ENCODE measurements around the gene ATL1.

ATL1 gene

GRCh38 chr14:50575769-50576168 is 15.8 kb downstream of the ATL1 start:
- DNase-seq (ENCODE audit: low read depth): no peak
- no peak overlapping the region for H3K4me3 ChIP-seq (ENCODE audit: control insufficient read depth, low read depth, low read length)
- TF ChIP-seq CTCF (conservative IDR thresholded peaks at IDR 0.05; ENCODE audit: control insufficient read depth, insufficient read depth, low read depth, low read length): no peak

GRCh38 chr14:50577982-50578381 is 18.0 kb downstream of the ATL1 start:
- TF ChIP-seq CTCF (conservative IDR thresholded peaks at IDR 0.05; ENCODE audit: control insufficient read depth, insufficient read depth, low read depth, low read length): no peak
- H3K4me3 ChIP-seq (ENCODE audit: control insufficient read depth, low read depth, low read length): no peak overlapping the region
- DNase-seq (ENCODE audit: low read depth): no peak

GRCh38 chr14:50578433-50578832 is 18.5 kb downstream of the ATL1 start:
- no peak overlapping the region for H3K4me3 ChIP-seq (ENCODE audit: control insufficient read depth, low read depth, low read length)
- no peak for TF ChIP-seq CTCF (conservative IDR thresholded peaks at IDR 0.05; ENCODE audit: control insufficient read depth, insufficient read depth, low read depth, low read length)
- no peak for DNase-seq (ENCODE audit: low read depth)

- no peak for TF ChIP-seq CTCF (conservative IDR thresholded peaks at IDR 0.05; ENCODE audit: control insufficient read depth, insufficient read depth, low read depth, low read length)
Measured at GRCh38 chr14:50590464-50590863, 30.5 kb downstream of the ATL1 start.

GRCh38 chr14:50594577-50595316 is 34.8 kb downstream of the ATL1 start:
- H3K4me3 ChIP-seq (ENCODE audit: control insufficient read depth, low read depth, low read length): no peak overlapping the region
- no peak for DNase-seq (ENCODE audit: low read depth)
- no peak for TF ChIP-seq CTCF (conservative IDR thresholded peaks at IDR 0.05; ENCODE audit: control insufficient read depth, insufficient read depth, low read depth, low read length)

More at GRCh38 chr14:50590464-50590863, 30.5 kb downstream of the ATL1 start:
- DNase-seq (ENCODE audit: low read depth): no peak
- no peak overlapping the region for H3K4me3 ChIP-seq (ENCODE audit: control insufficient read depth, low read depth, low read length)

GRCh38 chr14:50598765-50599164 is 38.8 kb downstream of the ATL1 start:
- TF ChIP-seq CTCF (conservative IDR thresholded peaks at IDR 0.05; ENCODE audit: control insufficient read depth, insufficient read depth, low read depth, low read length): no peak
- H3K4me3 ChIP-seq (ENCODE audit: control insufficient read depth, low read depth, low read length): no peak overlapping the region

More at GRCh38 chr14:50598765-50599164, 38.8 kb downstream of the ATL1 start:
- no peak for DNase-seq (ENCODE audit: low read depth)
